Measurements from ENCODE around the gene AQR. TPM values are rescaled to one million over a fixed set of nuclear protein-coding genes. Genes with fewer than 3 reads are reported as not detected.

AQR gene
- total and polyA plus RNA-seq, 10 of the 15 experiments (the other 5 are each of a cell fraction or from before 2014, with no cell fraction given) = 18.2 to 53.5 (median 32.6) TPM

- WGBS (ENCODE audit: insufficient coverage, insufficient replicate concordance, low lambda C conversion rate, missing lambda C conversion rate) = 0% methylated on average over 1 of the region's 1 CpG
- ChIA-PET SMC1A (ENCODE audit: uncharacterized antibody, unreplicated experiment) (no interaction called here), CTCF (no interaction called here), POLR2A (no interaction called here), RAD21 (ENCODE audit: unreplicated experiment) (no interaction called here)
- Histone ChIP-seq H3K9me3 (replicated peaks; ENCODE audit: control insufficient read depth, insufficient read depth, low read length) (no peaks in the 10 kb centered on the region), H3K27ac (ENCODE audit: control insufficient read depth, insufficient read depth) (no peak overlapping the region), H3K36me3 (ENCODE audit: control insufficient read depth in 2 of 2, insufficient read depth in 2 of 2, low read length in 1 of 2) (peaks cover 1 to 20% of the 10 kb centered on the region in 2 experiments), H3K4me2 (ENCODE audit: control insufficient read depth, insufficient read depth) (no peak overlapping the region), H3K27me3 (replicated peaks in 1 of 2; ENCODE audit: control insufficient read depth in 2 of 2, insufficient read depth in 2 of 2, low read length in 1 of 2) (no peaks in the 10 kb centered on the region), H2AFZ (ENCODE audit: control insufficient read depth, low read depth, low read length) (no peak overlapping the region), H3K79me2 (ENCODE audit: control insufficient read depth, insufficient read depth, low read length) (no peaks in the 10 kb centered on the region), H3K4me1 (ENCODE audit: control insufficient read depth, insufficient read depth, low read length) (no peaks in the 10 kb centered on the region), H3K4me3 (no peak overlapping the region), H4K20me1 (ENCODE audit: control insufficient read depth, insufficient read depth) (no peaks in the 10 kb centered on the region), H3K9ac (ENCODE audit: control insufficient read depth, insufficient read depth, low read length) (no peak overlapping the region)
- no peak for TF ChIP-seq SIN3A (IDR thresholded peaks at IDR 0.05; ENCODE audit: low read depth, low read length)
- no peak for TF ChIP-seq DPF2 (IDR thresholded peaks at IDR 0.05)
- TF ChIP-seq NRF1 (conservative IDR thresholded peaks at IDR 0.05; ENCODE audit: low read depth, low read length) = no peak
- no peak for TF ChIP-seq MYB (IDR thresholded peaks at IDR 0.05; ENCODE audit: borderline replicate concordance, low read depth, low read length)
- intact Hi-C loops (cut with micrococcal nuclease; ENCODE audit: unreplicated experiment) = no loop called here
- DNase-seq (ENCODE audit: low read depth, low spot score) = no peak
- no peak for FAIRE-seq
- in situ Hi-C loops (cut with MboI) = no loop called here
- ATAC-seq = no peak
- BruUV-seq (replicated peaks) = no TSS peak
Observed at GRCh38 chr15:34855413-34855812, 114.1 kb downstream of the AQR start.

DNA sequence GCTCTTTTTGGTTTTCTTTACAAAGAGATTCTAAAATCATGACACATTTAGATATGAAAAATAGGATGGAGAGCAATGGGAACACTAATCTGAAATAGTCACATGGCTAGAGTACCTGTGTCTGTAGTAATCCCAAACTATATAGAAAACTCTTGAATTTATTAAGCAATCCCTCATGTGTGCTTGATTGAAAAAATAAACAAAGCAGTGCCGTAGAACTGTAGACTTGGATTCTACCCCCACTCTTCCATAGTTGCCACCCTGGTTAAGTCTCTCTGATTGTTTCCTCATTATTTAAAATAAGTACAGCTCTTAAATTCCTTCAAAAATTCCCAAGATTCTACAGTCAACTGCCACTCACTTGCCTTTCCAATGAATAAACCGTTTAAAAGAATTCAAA is 115.3 kb downstream of the AQR start:
- no peaks in the 10 kb centered on the region for H4K20me1 ChIP-seq (ENCODE audit: control insufficient read depth, insufficient read depth)
- WGBS (ENCODE audit: insufficient coverage, insufficient replicate concordance, low lambda C conversion rate, missing lambda C conversion rate) = 98% methylated on average over 2 of the region's 2 CpGs
- H3K4me3 ChIP-seq = no peak overlapping the region
- ChIA-PET RAD21 (ENCODE audit: unreplicated experiment) (no interaction called here), POLR2A (no interaction called here), CTCF (interaction anchor here (0.7 kb wide), 1 partner anchor 56 kb away, joined by 3 read pairs; no protein-coding TSS in a partner anchor), SMC1A (ENCODE audit: uncharacterized antibody, unreplicated experiment) (no interaction called here)
- ATAC-seq = no peak
- H3K9me3 ChIP-seq (replicated peaks; ENCODE audit: control insufficient read depth, insufficient read depth, low read length) = no peaks in the 10 kb centered on the region
- H3K9ac ChIP-seq (ENCODE audit: control insufficient read depth, insufficient read depth, low read length) = no peak overlapping the region
- H3K79me2 ChIP-seq (ENCODE audit: control insufficient read depth, insufficient read depth, low read length) = no peaks in the 10 kb centered on the region
- H3K4me2 ChIP-seq (ENCODE audit: control insufficient read depth, insufficient read depth) = no peak overlapping the region
- H2AFZ ChIP-seq (ENCODE audit: control insufficient read depth, low read depth, low read length) = no peak overlapping the region
- no peak overlapping the region for H3K27ac ChIP-seq (ENCODE audit: control insufficient read depth, insufficient read depth)
- peaks cover 1 to 19% of the 10 kb centered on the region in 2 experiments for H3K36me3 ChIP-seq (ENCODE audit: control insufficient read depth in 2 of 2, insufficient read depth in 2 of 2, low read length in 1 of 2)
- H3K4me1 ChIP-seq (ENCODE audit: control insufficient read depth, insufficient read depth, low read length) = no peaks in the 10 kb centered on the region
- no peak for DNase-seq (ENCODE audit: low read depth, low spot score)
- no peaks in the 10 kb centered on the region for H3K27me3 ChIP-seq (replicated peaks in 1 of 2; ENCODE audit: control insufficient read depth in 2 of 2, insufficient read depth in 2 of 2, low read length in 1 of 2)
- BruUV-seq (replicated peaks) = no TSS peak
- FAIRE-seq = no peak
- intact Hi-C loops (cut with micrococcal nuclease; ENCODE audit: unreplicated experiment) (no loop called here), in situ Hi-C loops (cut with MboI) (no loop called here)
- TF ChIP-seq HDGF (IDR thresholded peaks at IDR 0.05) (no peak), CHD4 (IDR thresholded peaks at IDR 0.05) (no peak), BRCA1 (IDR thresholded peaks at IDR 0.05; ENCODE audit: low read depth, low read length) (no peak), WRNIP1 (IDR thresholded peaks at IDR 0.05; ENCODE audit: borderline replicate concordance, low read depth, low read length) (no peak), ZNF622 (IDR thresholded peaks at IDR 0.05) (no peak), MXI1 (IDR thresholded peaks at IDR 0.05; ENCODE audit: low read depth, low read length) (no peak), CBX5 (IDR thresholded peaks at IDR 0.05; ENCODE audit: low read depth) (no peak), NRF1 (conservative IDR thresholded peaks at IDR 0.05; ENCODE audit: low read depth, low read length) (no peak), REST (IDR thresholded peaks at IDR 0.05; ENCODE audit: low read depth, low read length) (no peak)
- TF ChIP-seq, protein P1, sequence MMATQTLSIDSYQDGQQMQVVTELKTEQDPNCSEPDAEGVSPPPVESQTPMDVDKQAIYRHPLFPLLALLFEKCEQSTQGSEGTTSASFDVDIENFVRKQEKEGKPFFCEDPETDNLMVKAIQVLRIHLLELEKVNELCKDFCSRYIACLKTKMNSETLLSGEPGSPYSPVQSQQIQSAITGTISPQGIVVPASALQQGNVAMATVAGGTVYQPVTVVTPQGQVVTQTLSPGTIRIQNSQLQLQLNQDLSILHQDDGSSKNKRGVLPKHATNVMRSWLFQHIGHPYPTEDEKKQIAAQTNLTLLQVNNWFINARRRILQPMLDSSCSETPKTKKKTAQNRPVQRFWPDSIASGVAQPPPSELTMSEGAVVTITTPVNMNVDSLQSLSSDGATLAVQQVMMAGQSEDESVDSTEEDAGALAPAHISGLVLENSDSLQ (IDR thresholded peaks at IDR 0.05) = no peak
- TF ChIP-seq, protein P2, sequence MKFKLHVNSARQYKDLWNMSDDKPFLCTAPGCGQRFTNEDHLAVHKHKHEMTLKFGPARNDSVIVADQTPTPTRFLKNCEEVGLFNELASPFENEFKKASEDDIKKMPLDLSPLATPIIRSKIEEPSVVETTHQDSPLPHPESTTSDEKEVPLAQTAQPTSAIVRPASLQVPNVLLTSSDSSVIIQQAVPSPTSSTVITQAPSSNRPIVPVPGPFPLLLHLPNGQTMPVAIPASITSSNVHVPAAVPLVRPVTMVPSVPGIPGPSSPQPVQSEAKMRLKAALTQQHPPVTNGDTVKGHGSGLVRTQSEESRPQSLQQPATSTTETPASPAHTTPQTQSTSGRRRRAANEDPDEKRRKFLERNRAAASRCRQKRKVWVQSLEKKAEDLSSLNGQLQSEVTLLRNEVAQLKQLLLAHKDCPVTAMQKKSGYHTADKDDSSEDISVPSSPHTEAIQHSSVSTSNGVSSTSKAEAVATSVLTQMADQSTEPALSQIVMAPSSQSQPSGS (IDR thresholded peaks at IDR 0.05; ENCODE audit: low read length) = no peak

Data from GM12878 (cell line).